ENCODE results near the gene ANXA7. TPM values are rescaled to one million over a fixed set of nuclear protein-coding genes. Genes with fewer than 3 reads are reported as not detected.

Gene ANXA7
- total RNA-seq = 90.1 TPM

GRCh38 chr10:73413528-73414229 is at the start of gene ANXA7:
TSS of gene ANXA7 (minus strand) at chr10:73414058. CDS start at chr10:73400856, 13,202 bp downstream.
- no peaks in the 10 kb centered on the region for H3K36me3 ChIP-seq
- no peaks in the 10 kb centered on the region for H3K27me3 ChIP-seq
- H3K4me1 ChIP-seq = peaks cover 44% of the 10 kb centered on the region
- DNase-seq (ENCODE audit: extremely low spot score in 2 of 2) = peak in 1 of 2 donors; percentile 89
- peak within 1 kb of the TSS; percentile 91 to 92 for H3K4me3 ChIP-seq
- TF ChIP-seq POLR2A (IDR thresholded peaks at IDR 0.05) (peak in 1 of 2 donors; percentile 74), CTCF (IDR thresholded peaks at IDR 0.05) (no peak), POLR2AphosphoS5 (IDR thresholded peaks at IDR 0.05; ENCODE audit: insufficient read depth in 1 of 2, low read depth in 1 of 2) (peak; percentile 62 to 99)
- no peaks in the 10 kb centered on the region for H3K9me3 ChIP-seq
- H3K27ac ChIP-seq = peak within 1 kb of the TSS; percentile 94
- intact Hi-C loops (cut with DNase I) = no loop called here

DNA sequence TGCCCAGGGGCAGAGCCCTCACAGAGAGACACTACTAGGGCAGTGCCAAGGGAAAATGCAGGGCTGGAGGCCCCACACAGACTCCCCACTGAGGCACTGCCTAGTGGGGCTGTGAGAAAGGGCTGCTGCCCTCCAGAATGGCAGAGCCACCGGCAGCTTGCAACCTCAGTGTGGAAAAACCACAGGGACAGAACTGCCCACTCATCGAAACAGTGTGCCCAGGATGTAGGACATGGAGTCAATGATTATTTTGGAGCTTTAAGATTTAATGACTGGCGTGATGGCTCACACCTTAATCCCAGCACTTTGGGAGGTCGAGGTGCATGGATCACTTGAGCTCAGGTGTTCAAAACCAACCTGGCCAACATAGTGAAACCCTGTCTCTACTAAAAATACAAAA is 47.0 kb upstream of the ANXA7 start:
- intact Hi-C loops (cut with DNase I) = no loop called here
- Histone ChIP-seq H3K27ac (no peak overlapping the region), H3K4me3 (no peak overlapping the region), H3K4me1 (no peaks in the 10 kb centered on the region), H3K27me3 (no peaks in the 10 kb centered on the region), H3K36me3 (peaks cover 0 to 17% of the 10 kb centered on the region in 2 donors), H3K9me3 (no peaks in the 10 kb centered on the region)
- TF ChIP-seq CTCF (IDR thresholded peaks at IDR 0.05) (no peak), POLR2AphosphoS5 (IDR thresholded peaks at IDR 0.05; ENCODE audit: insufficient read depth in 1 of 2, low read depth in 1 of 2) (no peak), POLR2A (IDR thresholded peaks at IDR 0.05) (no peak)
- no peak for DNase-seq (ENCODE audit: extremely low spot score in 2 of 2)

DNA sequence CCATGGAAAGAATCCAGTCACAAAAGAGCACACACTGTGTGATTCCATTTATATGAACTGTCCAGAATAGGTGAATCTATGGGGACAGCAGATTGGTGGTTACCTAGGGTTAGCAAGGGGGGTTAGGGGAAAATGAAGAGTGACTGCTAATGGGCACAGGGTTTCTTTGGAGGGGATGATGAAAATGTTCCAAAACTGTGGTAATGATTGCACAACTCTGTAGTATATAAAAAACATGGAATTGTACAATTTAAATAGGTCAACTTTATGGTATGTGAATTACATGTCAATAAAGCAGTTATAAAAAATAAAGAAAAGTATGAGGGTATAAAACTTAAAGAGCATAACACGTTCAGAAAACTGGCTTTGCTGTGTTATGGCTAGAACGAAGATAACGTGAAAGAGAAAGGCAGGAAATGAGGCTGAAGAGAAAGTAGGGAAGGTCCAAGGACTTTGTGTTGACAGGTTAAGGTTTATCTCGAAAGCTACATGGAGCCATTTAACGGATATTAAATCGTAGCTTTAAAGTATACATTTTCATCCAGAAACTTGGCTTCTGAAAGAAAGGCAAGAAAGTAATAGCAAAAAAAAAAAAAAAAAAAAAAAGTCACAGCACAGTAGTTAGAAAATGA is 45.9 kb upstream of the ANXA7 start:
- Histone ChIP-seq H3K36me3 (peaks cover 0 to 10% of the 10 kb centered on the region in 2 donors), H3K27ac (no peak overlapping the region), H3K9me3 (no peaks in the 10 kb centered on the region), H3K27me3 (no peaks in the 10 kb centered on the region), H3K4me1 (no peaks in the 10 kb centered on the region), H3K4me3 (no peak overlapping the region)
- intact Hi-C loops (cut with DNase I) = no loop called here
- TF ChIP-seq POLR2AphosphoS5 (IDR thresholded peaks at IDR 0.05; ENCODE audit: insufficient read depth in 1 of 2, low read depth in 1 of 2) (no peak), POLR2A (IDR thresholded peaks at IDR 0.05) (no peak), CTCF (IDR thresholded peaks at IDR 0.05) (no peak)
- DNase-seq (ENCODE audit: extremely low spot score in 2 of 2) = no peak

DNA sequence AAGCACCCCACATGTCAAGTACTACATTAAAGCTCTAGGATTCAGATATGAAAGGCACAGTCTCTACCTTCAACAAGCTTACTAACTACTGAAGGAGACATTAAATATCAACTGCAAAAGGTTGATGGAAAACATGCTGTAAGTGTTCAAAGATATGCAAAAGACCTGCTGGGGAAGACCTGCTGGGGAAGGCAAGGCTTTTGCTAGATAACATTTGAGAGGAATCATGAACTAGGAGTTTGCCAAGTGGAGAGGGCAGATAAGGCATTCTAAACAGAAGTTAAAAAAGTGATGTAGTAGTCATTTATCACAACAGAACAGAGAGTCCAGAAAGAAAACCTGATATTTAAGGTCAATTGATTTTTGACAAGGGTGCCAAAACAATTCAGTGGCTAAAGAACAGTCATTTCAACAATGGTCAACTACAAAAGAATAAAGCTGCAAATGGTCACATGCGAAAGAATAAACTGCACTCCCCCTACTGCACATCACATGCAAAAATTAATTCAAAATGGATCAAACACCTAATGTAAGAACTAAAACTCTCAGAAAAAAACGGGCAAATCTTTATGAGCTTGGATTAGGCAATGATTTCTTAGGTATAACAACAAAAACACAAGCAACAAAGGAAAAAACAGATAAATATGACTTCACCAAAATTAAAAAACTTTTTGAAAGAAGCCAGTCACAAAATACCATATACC is 42.5 kb upstream of the ANXA7 start:
- no peaks in the 10 kb centered on the region for H3K4me1 ChIP-seq
- H3K4me3 ChIP-seq = no peak overlapping the region
- H3K27ac ChIP-seq = no peak overlapping the region
- no peaks in the 10 kb centered on the region for H3K9me3 ChIP-seq
- intact Hi-C loops (cut with DNase I) = no loop called here
- peaks cover 0 to 21% of the 10 kb centered on the region in 2 donors for H3K36me3 ChIP-seq
- DNase-seq (ENCODE audit: extremely low spot score in 2 of 2) = no peak
- no peaks in the 10 kb centered on the region for H3K27me3 ChIP-seq
- TF ChIP-seq POLR2AphosphoS5 (IDR thresholded peaks at IDR 0.05; ENCODE audit: insufficient read depth in 1 of 2, low read depth in 1 of 2) (no peak), POLR2A (IDR thresholded peaks at IDR 0.05) (no peak), CTCF (IDR thresholded peaks at IDR 0.05) (no peak)
